Endothelial cell (in vitro differentiated cells): ENCODE measurements around the gene ADAR. TPM values are rescaled to one million over a fixed set of nuclear protein-coding genes. Genes with fewer than 3 reads are reported as not detected.

Experiments used
- DNase-seq: peaks from one replicate; pipeline ENCODE4 v3.0.0; 2021; ENCODE audit warnings: low spot score
- H3K27ac Mint-ChIP-seq: one replicate; pipeline ENCODE4 v1.8.0; 2021; ENCODE audit warnings: mixed read lengths, inconsistent platforms; ENCODE audit not compliant: unreplicated experiment
- H3K27me3 Mint-ChIP-seq: one replicate; pipeline ENCODE4 v1.8.0; 2021; ENCODE audit warnings: mild to moderate bottlenecking, moderate library complexity, mixed read lengths, inconsistent platforms; ENCODE audit not compliant: unreplicated experiment
- H3K36me3 Mint-ChIP-seq: one replicate; pipeline ENCODE4 v1.8.0; 2021; ENCODE audit warnings: mild to moderate bottlenecking, low read depth, mixed read lengths, inconsistent platforms; ENCODE audit not compliant: unreplicated experiment
- H3K4me1 Mint-ChIP-seq: one replicate; pipeline ENCODE4 v1.8.0; 2021; ENCODE audit warnings: mild to moderate bottlenecking, mixed read lengths, inconsistent platforms; ENCODE audit not compliant: unreplicated experiment
- H3K4me3 Mint-ChIP-seq: one replicate; pipeline ENCODE4 v1.8.0; 2021; ENCODE audit warnings: mild to moderate bottlenecking, mixed read lengths, inconsistent platforms; ENCODE audit not compliant: unreplicated experiment
- H3K9me3 Mint-ChIP-seq: one replicate; pipeline ENCODE4 v1.8.0; 2021; ENCODE audit warnings: mixed read lengths, inconsistent platforms; ENCODE audit not compliant: unreplicated experiment
- total RNA-seq: library from RNA; stranded (reverse); fragmentation: NEBNext Ultra II Directional; extraction: Animal tissue kit (Norgen Biotek cat#: 25700); gene quantifications from one replicate; pipeline ENCODE4 v1.2.1, GENCODE V29; 2021; ENCODE audit not compliant: unreplicated experiment
- TF ChIP-seq, protein P1 (sequence below): fragments of 200-600 bp; sonication (generic); IDR thresholded peaks from one replicate; pipeline ENCODE4 v1.5.0; 2021; ENCODE audit warnings: antibody characterized with exemption; ENCODE audit not compliant: unreplicated experiment

The ADAR gene
- total RNA-seq, 1 donor from 2014 or later = 156 TPM

DNA sequence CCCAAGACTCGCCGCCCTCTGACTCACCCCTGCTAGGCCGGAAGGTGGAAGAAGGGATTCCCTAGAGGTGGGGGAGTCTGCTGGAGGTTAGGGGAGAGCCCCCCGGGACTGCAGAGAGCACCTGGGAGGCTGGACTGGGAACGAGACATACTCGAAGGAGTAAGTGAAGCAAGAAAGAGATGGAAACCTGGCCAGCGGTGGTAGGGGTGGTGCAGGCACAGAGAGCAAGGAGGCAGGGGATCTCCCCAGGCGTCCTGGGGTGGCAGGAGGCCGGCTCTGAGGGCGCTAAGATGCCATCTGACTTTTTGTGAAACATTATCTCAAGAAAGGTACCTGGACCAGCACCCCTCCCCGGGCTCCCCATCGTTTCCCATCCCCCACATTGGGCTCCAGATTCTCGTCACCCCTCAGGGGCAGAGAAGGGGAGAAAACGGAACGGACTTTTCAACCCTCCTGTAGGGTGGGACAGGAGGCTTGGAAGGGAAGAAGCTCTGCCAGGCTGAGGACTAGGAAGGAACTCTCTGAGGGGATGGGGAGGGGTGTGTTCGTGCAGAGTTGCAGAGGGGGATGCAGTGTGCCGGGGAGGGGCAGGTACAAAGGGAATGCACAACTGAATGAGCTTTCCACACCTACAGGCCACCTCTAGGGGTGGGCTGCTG lies 39.7 kb downstream of the ADAR start:
- H3K4me3 Mint-ChIP-seq = peak overlapping the region; percentile 21
- H3K36me3 Mint-ChIP-seq = peaks cover 4% of the 10 kb centered on the region
- peaks cover 3% of the 10 kb centered on the region for H3K4me1 Mint-ChIP-seq
- TF ChIP-seq, protein P1, sequence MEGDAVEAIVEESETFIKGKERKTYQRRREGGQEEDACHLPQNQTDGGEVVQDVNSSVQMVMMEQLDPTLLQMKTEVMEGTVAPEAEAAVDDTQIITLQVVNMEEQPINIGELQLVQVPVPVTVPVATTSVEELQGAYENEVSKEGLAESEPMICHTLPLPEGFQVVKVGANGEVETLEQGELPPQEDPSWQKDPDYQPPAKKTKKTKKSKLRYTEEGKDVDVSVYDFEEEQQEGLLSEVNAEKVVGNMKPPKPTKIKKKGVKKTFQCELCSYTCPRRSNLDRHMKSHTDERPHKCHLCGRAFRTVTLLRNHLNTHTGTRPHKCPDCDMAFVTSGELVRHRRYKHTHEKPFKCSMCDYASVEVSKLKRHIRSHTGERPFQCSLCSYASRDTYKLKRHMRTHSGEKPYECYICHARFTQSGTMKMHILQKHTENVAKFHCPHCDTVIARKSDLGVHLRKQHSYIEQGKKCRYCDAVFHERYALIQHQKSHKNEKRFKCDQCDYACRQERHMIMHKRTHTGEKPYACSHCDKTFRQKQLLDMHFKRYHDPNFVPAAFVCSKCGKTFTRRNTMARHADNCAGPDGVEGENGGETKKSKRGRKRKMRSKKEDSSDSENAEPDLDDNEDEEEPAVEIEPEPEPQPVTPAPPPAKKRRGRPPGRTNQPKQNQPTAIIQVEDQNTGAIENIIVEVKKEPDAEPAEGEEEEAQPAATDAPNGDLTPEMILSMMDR = no peak
- peaks cover 5% of the 10 kb centered on the region for H3K27me3 Mint-ChIP-seq
- no peak for DNase-seq
- no peaks in the 10 kb centered on the region for H3K9me3 Mint-ChIP-seq
- H3K27ac Mint-ChIP-seq = no peak overlapping the region

DNA sequence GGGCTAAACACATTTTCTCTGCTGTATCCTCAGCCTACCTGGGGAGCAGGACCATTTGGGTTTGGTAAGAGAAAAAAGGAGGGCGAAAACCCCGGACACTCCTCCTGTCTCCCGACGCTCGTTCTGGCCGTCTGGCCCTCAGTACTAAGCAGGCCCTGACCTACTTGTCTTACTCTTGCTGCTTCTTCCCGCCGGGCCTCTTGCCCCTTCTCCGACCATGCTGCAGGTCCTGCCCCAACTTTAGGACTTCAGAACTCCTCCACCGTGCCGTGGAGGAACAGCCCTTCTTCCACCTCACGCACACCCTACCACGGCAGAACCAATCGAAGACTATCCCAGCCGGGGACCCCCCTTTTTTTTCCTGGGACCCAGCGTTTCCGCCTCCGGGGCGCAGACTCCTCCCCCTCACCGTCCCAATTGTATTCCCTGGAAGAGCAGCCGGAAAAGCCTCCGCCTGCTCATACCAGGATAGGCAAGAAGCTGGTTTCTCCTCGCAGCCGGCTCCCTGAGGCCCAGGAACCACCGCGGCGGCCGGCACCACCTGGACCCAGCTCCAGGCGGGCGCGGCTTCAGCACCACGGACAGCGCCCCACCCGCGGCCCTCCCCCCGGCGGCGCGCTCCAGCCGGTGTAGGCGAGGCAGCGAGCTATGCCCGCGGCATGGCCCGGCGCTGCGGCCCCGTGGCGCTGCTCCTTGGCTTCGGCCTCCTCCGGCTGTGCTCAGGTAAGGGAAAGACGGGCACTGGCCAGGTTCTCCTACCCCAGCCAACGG lies 40.4 kb downstream of the ADAR start, which contains the start of gene CHRNB2:
TSS of gene CHRNB2 (plus strand) at position 393 of the 771 bp plus-strand sequence. CDS start at position 660, 267 bp downstream.
- Mint-ChIP-seq H3K4me3 (peak within 1 kb of the TSS; percentile 82), H3K4me1 (peaks cover 3% of the 10 kb centered on the region), H3K9me3 (no peaks in the 10 kb centered on the region), H3K27ac (peak within 1 kb of the TSS; percentile 30), H3K36me3 (peaks cover 4% of the 10 kb centered on the region), H3K27me3 (peaks cover 5% of the 10 kb centered on the region)
- TF ChIP-seq, protein P1 = no peak
- DNase-seq = peak; percentile 88

DNA sequence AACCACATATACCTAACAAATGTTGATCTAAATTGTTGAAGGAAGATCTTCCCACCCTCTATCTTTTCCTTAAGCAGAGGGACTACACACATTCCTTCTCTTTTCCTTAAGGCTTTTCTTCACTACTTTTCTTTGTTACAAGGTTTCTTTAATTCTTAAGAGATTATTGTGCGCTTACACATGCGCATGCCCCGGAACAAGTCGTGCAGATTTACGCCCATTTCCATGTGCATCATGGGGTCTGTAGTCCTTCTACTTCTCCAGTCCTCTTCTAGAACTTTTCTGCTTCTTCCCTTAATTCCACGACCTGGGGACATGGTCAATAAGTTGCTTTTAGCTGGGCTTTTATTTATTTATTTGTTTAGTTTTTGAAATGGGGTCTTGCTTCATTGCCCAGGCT lies 42.1 kb downstream of the ADAR start:
- Mint-ChIP-seq H3K4me1 (peaks cover 3% of the 10 kb centered on the region), H3K27ac (no peak overlapping the region), H3K9me3 (no peaks in the 10 kb centered on the region), H3K27me3 (peaks cover 2% of the 10 kb centered on the region), H3K36me3 (no peaks in the 10 kb centered on the region), H3K4me3 (no peak overlapping the region)
- DNase-seq = no peak
- TF ChIP-seq, protein P1 = no peak

DNA sequence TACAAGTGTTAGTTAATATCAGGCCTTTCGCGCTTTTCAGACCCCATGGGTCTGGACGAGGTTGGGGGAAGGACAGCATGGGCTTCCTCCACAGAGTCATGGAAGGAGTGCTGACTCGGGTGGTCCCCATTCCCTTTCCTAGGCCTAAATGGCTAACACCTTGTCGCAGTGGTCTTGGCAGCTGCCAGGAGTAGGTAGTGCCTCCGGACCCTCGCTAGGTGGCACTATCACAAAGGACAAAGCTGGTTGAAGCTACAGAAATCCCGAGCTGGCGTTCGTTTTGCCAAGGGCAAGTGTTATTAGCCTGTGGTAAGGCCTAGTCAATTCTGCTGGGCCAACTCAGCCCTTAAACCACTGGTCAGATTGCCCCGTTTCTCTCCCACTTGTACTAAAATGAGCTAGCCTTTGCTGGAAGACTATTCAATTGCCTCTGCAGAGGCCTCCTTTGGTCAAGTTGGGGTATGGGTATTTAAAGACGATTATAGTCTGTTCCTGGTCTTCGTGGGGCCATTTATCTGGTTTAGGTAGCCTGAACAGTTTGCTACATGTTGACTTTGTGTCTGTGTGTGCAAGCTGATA lies 48.4 kb downstream of the ADAR start:
- DNase-seq = peak; percentile 90
- peak overlapping the region; percentile 88 for H3K27ac Mint-ChIP-seq
- peaks cover 8% of the 10 kb centered on the region for H3K27me3 Mint-ChIP-seq
- H3K36me3 Mint-ChIP-seq = peaks cover 24% of the 10 kb centered on the region
- H3K4me1 Mint-ChIP-seq = peaks cover 27% of the 10 kb centered on the region
- H3K9me3 Mint-ChIP-seq = no peaks in the 10 kb centered on the region
- peak overlapping the region; percentile 89 for H3K4me3 Mint-ChIP-seq
- TF ChIP-seq, protein P1 = peak; percentile 86
